Measurements from ENCODE around the gene LRRFIP2. TPM values are rescaled to one million over a fixed set of nuclear protein-coding genes. Genes with fewer than 3 reads are reported as not detected.

Gene LRRFIP2
- polyA plus RNA-seq, 12 donors: 33.1 to 76.3 (median 45.3) TPM; not detected in 1

- DNase-seq: no peak
These were observed 56.8 kb downstream of the LRRFIP2 start for GRCh38 chr3:37117548-37117947.

GRCh38 chr3:37116998-37117397, 57.4 kb downstream of the LRRFIP2 start:
- no peak for DNase-seq

GRCh38 chr3:37115446-37115845, 58.9 kb downstream of the LRRFIP2 start:
- no peak for DNase-seq

GRCh38 chr3:37114251-37115145, 59.9 kb downstream of the LRRFIP2 start:
- no peak for DNase-seq

GRCh38 chr3:37112987-37113386, 61.4 kb downstream of the LRRFIP2 start:
- no peak for DNase-seq

GRCh38 chr3:37111199-37111598, 63.2 kb downstream of the LRRFIP2 start:
- DNase-seq: no peak

- no peak for DNase-seq
These were observed 66.5 kb downstream of the LRRFIP2 start for GRCh38 chr3:37107846-37108245.

GRCh38 chr3:37103103-37103808, 71.1 kb downstream of the LRRFIP2 start:
- DNase-seq: no peak

GRCh38 chr3:37100411-37100810, 74.0 kb downstream of the LRRFIP2 start:
- no peak for DNase-seq

- DNase-seq: no peak
These were observed 74.9 kb downstream of the LRRFIP2 start for GRCh38 chr3:37099469-37099868.

GRCh38 chr3:37098884-37099283, 75.5 kb downstream of the LRRFIP2 start:
- no peak for DNase-seq

- no peak for DNase-seq
These were observed 76.6 kb downstream of the LRRFIP2 start for GRCh38 chr3:37097776-37098175.

GRCh38 chr3:37096975-37097374, 77.4 kb downstream of the LRRFIP2 start:
- DNase-seq: no peak

GRCh38 chr3:37096288-37096687, 78.1 kb downstream of the LRRFIP2 start:
- peak; percentile 47 for DNase-seq

- no peak for DNase-seq
These were observed 79.7 kb downstream of the LRRFIP2 start for GRCh38 chr3:37094636-37095035.

GRCh38 chr3:37093481-37093880, 80.9 kb downstream of the LRRFIP2 start:
- DNase-seq: no peak

GRCh38 chr3:37092484-37092883, 81.9 kb downstream of the LRRFIP2 start:
- DNase-seq: no peak

- DNase-seq: no peak
These were observed 86.5 kb downstream of the LRRFIP2 start for GRCh38 chr3:37087870-37088269.

GRCh38 chr3:37086918-37087317, 87.5 kb downstream of the LRRFIP2 start:
- DNase-seq: no peak

GRCh38 chr3:37082317-37082716, 92.1 kb downstream of the LRRFIP2 start:
- DNase-seq: no peak

GRCh38 chr3:37075955-37076354, 98.4 kb downstream of the LRRFIP2 start:
- DNase-seq: no peak

- no peak for DNase-seq
These were observed 100.2 kb downstream of the LRRFIP2 start for GRCh38 chr3:37074178-37074577.

- peak; percentile 73 for DNase-seq
These were observed 101.5 kb downstream of the LRRFIP2 start for GRCh38 chr3:37072892-37073291.
